DMS79 treated with DMSO at 0.1 percent for 48 hours (cell line): ENCODE measurements around the gene SSX4B.
"Not testable (repeated sequence)": the region's sequence is repeated elsewhere in the genome, so short reads cannot be mapped to it uniquely, and the experiment has no call there.

Experiments used
- DNase-seq: peaks from one replicate; lab custom pipeline; 2025; lab: John Stamatoyannopoulos, UW

Gene SSX4B, protein sequence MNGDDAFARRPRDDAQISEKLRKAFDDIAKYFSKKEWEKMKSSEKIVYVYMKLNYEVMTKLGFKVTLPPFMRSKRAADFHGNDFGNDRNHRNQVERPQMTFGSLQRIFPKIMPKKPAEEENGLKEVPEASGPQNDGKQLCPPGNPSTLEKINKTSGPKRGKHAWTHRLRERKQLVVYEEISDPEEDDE

GRCh38 chrX:48411860-48412259, at the start of gene SSX4B:
Gene SSX4B, minus strand, starts transcription at chrX:48411960. Its CDS starts 588 bp downstream, at chrX:48411372.
- DNase-seq, result not testable (repeated sequence)

GRCh38 chrX:48460606-48461005, 48.8 kb upstream of the SSX4B start:
- DNase-seq, result no peak

GRCh38 chrX:48460031-48460430, 48.3 kb upstream of the SSX4B start:
- no peak for DNase-seq

DNA sequence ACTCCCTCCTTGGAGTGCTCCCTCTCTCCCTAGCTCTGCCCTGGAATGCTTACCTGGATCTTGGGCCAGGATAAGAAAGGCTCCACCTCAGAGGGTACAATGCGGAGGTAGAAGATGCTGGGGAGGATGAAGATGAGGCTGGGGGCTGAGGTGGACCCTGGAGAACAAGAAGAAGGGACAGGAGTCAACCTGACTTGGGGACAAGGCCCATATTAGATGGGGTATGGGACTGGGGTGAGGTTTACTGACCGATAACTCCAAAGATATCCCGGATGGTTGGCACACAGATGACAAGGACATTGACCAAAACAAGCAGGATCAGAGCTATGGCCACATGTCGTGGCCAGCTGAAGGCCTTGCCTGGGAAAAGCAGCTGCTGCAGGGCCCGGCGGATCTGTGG, 47.7 kb upstream of the SSX4B start:
- no peak for DNase-seq

DNA sequence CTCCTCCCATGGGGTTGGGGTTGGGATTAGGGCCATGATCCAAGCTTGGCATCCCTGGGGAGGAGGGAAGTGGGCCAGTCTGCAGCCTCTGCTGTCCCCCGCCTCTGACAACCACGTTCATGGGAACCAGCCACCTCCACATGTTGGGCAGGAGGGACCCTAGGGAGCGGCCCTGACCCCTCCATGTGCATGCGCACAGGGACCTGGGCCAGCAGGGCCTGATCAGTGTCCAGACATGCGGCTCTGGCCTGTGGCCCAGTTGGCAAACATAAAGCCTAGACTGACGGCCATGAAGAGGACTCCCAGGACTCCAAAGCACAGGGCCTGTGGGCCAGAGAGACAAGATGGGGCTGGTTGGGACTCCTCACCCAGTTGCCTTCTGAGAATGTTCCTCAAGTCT, 47.0 kb upstream of the SSX4B start:
- DNase-seq, result no peak

GRCh38 chrX:48456628-48457331, 45.0 kb upstream of the SSX4B start:
- no peak for DNase-seq

GRCh38 chrX:48451708-48452107, 39.9 kb upstream of the SSX4B start:
- no peak for DNase-seq

- DNase-seq, result no peak
Observed at GRCh38 chrX:48450076-48450475, 38.3 kb upstream of the SSX4B start.

GRCh38 chrX:48447201-48447600, 35.4 kb upstream of the SSX4B start:
- not testable (repeated sequence) for DNase-seq

- not testable (repeated sequence) for DNase-seq
Observed at GRCh38 chrX:48433713-48434112, 22.0 kb upstream of the SSX4B start.

DNA sequence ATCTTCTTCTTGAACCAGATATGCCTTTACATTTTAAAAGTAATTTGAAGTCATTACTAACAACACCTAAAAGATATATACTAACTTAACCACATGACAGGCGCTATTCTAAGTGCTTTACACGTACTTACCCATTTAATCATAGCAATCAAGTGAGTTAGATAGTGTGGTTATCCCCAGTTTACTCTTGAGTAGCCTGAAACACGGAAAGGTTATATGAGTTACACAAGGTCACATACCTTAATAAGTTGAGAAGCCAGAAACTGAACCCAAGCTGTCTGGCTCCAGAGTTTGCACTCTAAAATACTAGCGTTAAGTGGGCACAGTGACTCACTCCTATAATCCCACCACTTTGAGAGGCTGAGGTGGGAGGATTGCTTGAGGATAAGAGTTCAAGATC, 18.4 kb upstream of the SSX4B start:
- not testable (repeated sequence) for DNase-seq

DNA sequence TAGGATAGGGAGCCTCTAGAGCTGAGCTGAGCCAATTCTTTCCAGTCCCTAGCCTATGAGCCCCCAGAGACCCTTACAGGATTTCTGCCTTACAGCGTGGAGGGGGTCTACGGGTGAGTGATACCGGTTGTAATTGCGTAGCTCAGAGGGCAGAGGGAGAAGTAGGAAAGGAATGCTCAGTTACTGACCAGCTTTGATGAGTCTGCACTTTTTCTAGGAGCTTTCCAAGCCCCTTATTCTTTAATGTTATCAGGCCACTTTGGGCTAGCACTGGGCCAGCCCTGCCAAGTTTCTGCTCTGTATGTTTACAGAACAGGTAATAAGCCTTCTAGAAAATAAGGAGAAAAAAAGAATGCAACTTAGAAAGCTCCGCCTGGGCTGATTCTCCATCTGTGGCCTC, 17.8 kb upstream of the SSX4B start:
- DNase-seq, result not testable (repeated sequence)

DNA sequence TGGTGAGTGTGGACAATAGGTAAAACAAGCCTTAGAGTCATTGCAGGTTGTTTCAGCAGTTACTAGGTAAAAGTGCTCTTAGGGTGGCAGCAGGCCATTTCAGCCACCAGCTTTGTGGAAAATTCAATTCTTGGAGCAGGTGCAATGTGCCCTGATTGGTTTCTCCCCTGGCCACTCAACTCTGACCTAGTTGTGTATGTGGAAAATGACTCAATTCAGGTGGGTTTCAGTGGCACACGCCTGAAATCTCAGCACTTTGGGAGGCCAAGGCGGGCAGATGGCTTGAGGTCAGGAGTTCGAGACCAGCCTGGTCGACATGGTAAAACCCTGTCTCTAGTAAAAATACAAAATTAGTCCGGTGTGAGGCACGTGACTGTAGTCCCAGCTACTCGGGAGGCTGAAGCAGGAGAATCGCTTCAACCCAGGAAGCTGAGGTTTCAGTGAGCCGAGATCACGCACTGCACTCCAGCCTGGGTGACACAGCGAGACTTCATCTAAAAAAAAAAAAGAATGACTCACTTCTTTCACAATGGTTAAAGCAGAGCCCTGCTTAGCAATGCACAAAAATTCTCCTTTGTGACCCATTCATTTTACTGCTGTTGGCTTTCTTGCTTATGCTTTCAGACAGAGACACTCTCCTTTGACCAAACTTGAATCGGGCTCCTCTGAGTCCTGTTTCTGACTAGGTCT, 15.4 kb upstream of the SSX4B start:
- not testable (repeated sequence) for DNase-seq

DNA sequence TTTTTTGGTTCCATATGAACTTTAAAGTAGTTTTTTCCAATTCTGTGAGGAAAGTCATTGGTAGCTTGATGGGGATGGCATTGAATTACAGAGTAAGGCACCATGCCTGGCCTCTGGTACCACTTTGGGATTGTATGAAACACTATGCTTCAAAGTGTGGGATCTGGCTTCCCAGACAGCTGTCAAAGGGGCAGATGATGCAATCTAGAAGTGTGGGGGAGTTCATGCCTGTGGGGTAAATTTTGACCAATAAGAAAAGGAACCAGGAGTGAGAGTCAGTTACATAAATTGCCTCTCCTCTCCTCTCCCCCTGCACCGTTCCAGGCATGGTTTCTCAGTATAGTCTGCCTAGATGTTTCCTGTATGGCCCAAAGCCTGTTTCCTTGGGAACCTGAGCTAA, 13.9 kb downstream of the SSX4B start:
- not testable (repeated sequence) for DNase-seq

GRCh38 chrX:48396931-48397330, 14.8 kb downstream of the SSX4B start:
- DNase-seq, result not testable (repeated sequence)

DNA sequence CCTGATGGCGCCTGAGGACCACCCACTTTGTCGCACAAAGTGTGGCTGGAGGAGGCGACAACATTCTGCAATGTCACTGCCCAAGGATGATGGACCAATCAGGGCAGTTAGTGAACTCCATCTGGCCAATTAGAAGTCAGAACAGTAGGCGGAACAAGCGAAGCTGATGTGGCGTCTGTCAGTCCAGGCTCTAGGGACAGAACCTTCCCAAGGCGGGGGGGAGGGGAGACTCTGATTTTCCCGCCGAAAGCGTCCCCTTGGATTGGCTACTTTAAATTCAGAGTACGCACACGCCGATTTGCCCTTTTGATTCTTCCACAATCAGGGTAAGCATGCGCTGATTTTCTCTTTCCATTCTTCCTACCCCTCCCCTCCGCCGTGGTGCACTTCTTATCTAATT, 28.5 kb downstream of the SSX4B start, which contains the start of gene SSX4:
Gene SSX4 (plus strand): TSS at position 301 of the 400 bp plus-strand sequence. CDS start 515 bp downstream, outside the sequence.
- DNase-seq, result not testable (repeated sequence)

- not testable (repeated sequence) for DNase-seq
Observed at GRCh38 chrX:48370408-48370807, 41.4 kb downstream of the SSX4B start.

GRCh38 chrX:48367717-48368408, 43.9 kb downstream of the SSX4B start:
- not testable (repeated sequence) for DNase-seq

- DNase-seq, result not testable (repeated sequence)
Observed at GRCh38 chrX:48359281-48359680, 52.5 kb downstream of the SSX4B start.

GRCh38 chrX:48357681-48358080, 54.1 kb downstream of the SSX4B start:
- no peak for DNase-seq

DNA sequence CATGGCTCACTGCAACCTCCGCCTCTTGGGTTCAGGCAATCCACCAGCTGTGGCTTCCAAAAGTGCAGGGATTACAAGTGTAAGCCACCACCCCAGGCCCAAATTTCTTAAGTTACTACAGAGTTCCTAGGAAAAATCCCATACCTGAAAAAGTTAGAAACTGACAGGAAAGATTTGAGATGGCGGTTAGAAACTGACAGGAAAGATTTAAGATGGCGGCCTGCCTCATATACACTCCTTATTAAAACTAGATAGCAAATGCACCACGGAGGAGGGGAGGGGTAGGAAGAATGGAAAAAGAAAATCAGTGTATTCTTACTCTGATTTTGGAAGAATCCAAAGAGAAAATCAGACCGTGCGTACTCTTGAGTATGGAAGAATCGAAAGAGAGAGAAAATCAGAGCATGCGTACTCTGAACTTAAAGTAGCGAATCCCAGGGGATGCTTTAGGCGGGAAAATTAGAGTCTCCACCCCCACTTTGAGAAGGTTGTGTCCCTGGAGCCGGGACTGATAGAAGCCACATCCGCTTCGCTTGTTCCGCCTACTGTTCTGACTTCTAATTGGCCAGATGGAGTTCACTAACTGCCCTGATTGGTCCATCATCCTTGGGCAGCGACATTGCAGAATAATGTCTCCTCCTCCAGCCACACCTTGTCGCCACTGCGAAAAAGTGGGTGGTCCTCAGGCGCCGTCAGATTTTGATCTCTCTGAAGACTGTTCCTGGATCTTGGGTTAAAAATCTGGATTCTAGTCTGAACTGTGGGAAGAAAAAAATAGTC, 55.3 kb downstream of the SSX4B start, which contains the start of gene SSX3:
Gene SSX3 (minus strand): TSS at position 389 of the 780 bp plus-strand sequence. CDS start 1,454 bp downstream, outside the sequence.
- not testable (repeated sequence) for DNase-seq
